GM13977 (cell line): ENCODE measurements around the gene TIMM22.
"Not testable (repeated sequence)": the region's sequence is repeated elsewhere in the genome, so short reads cannot be mapped to it uniquely, and the experiment has no call there.

ENCODE experiments used
- DNase-seq: peaks from one replicate; pipeline ENCODE4 v3.0.0; 2012; ENCODE audit warnings: low spot score
- in situ Hi-C: fragments of 300-500 bp; cut with MboI; formaldehyde crosslinking; loops from one replicate; pipeline ENCODE4 v1.12.0; 2022; ENCODE audit warnings: low sequenced_read_pairs, low pct_unique_long_range_greater_than_20kb, mixed read lengths, inconsistent platforms; ENCODE audit not compliant: unreplicated experiment
- TF ChIP-seq, protein P1 (sequence below): IDR thresholded peaks from 2 replicates; pipeline ENCODE4 v1.5.1; 2012; ENCODE audit warnings: mild to moderate bottlenecking, control low read depth; ENCODE audit not compliant: insufficient read depth; ENCODE audit errors: extremely low read depth, missing control alignments

TIMM22 gene

GRCh38 chr17:1039511-1040215 is 42.7 kb downstream of the TIMM22 start:
- DNase-seq = no peak
- in situ Hi-C loops = no loop called here
- TF ChIP-seq, protein P1, sequence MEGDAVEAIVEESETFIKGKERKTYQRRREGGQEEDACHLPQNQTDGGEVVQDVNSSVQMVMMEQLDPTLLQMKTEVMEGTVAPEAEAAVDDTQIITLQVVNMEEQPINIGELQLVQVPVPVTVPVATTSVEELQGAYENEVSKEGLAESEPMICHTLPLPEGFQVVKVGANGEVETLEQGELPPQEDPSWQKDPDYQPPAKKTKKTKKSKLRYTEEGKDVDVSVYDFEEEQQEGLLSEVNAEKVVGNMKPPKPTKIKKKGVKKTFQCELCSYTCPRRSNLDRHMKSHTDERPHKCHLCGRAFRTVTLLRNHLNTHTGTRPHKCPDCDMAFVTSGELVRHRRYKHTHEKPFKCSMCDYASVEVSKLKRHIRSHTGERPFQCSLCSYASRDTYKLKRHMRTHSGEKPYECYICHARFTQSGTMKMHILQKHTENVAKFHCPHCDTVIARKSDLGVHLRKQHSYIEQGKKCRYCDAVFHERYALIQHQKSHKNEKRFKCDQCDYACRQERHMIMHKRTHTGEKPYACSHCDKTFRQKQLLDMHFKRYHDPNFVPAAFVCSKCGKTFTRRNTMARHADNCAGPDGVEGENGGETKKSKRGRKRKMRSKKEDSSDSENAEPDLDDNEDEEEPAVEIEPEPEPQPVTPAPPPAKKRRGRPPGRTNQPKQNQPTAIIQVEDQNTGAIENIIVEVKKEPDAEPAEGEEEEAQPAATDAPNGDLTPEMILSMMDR = no peak

DNA sequence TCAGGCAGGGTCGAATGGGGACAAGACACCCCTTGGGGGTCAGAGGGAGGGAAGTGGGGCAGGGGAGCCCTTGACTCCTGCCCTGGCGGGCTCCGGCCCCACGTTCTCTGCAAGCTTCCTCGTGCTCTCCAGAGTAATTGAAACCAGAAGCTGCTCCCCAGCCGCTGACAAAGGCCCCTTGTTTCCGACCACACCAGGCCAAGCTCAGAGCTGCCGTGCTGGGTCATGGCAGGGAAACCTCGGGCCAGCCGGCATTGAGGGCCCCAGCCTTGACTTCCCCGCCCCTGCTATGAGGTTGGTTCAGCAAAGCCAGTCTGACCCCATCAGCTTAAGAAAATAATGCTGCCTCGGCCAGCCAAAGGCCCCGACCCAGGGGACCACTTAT is 43.3 kb downstream of the TIMM22 start:
- DNase-seq = no peak
- in situ Hi-C loops = no loop called here
- TF ChIP-seq, protein P1 = no peak

DNA sequence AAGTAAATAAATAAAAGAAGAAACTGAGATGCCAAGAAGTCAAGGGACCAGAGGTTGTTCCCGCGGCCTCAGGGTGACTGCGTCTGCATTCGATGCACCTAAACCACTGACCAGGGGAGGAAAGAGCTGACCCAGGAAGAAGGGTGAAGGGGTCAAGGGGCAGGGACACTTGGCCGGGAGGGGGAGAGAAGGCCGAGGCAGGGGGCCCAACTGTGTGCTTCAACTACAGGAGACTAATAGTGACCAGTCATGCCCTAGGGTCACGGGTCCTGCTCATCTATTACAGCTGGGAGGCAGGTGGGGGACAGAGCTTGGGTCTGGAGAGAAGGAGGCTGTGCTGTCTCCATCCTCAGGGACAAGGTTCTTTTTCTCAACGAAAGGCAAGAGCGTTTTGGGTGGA is 44.8 kb downstream of the TIMM22 start:
- in situ Hi-C loops = no loop called here
- TF ChIP-seq, protein P1 = no peak
- DNase-seq = no peak

DNA sequence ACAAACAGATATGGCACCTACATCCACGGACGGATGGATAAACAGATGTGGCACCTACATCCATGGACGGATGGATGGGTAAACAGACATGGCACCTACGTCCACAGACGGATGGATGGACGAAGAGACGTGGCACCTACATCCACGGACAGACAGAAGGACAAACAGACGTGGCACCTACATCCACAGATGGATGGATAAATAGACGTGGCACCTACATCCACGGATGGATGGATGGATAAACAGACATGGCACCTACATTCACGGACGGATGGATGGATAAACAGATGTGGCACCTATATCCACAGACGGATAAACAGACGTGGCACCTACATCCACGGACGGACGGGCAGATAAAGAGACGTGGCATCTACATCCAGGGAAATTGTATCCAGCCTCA is 45.6 kb downstream of the TIMM22 start:
- TF ChIP-seq, protein P1 = no peak
- no peak for DNase-seq
- in situ Hi-C loops = no loop called here

DNA sequence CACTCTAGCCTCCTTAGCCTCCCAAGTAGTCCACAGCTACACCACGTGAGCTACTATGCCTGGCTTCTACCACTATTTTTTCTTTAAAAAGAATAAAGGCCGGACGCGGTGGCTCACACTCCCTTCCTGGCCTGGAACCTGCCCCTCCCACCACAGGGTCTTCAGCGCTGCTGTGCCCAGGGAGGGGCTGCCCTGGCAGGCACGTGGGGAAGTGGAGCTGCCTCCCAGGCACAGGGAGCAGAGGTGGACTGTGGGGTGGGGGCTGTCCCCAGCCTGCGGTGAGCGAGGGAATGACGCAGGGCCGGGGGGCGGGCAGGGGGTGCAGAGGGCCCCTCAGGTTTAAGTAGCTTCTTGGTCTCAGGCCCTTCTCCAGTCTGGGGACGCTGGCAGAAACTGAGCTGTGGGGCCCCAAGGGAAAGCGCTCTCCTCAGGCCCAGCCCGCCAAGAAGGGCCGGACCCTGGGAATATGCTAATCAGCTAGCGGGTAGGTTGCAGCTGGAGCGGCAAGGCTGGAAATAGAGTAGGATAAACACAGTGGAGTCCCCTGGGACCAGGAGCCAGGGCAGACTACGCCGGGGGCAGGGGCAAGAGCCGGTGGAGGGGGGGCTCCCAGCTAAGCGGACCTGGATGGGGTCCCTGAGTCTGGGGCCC is 46.8 kb downstream of the TIMM22 start:
- in situ Hi-C loops = no loop called here
- no peak for DNase-seq
- TF ChIP-seq, protein P1 = no peak

- DNase-seq, in situ Hi-C loops: not testable (repeated sequence)
Observed at GRCh38 chr17:1044387-1045009, 47.6 kb downstream of the TIMM22 start.

- no peak for DNase-seq
- in situ Hi-C loops = no loop called here
- TF ChIP-seq, protein P1 = no peak
Observed at GRCh38 chr17:1045456-1045855, 48.5 kb downstream of the TIMM22 start.
